COLO668 (cell line): ENCODE measurements around the gene SIVA1.

Experiments used
- DNase-seq: peaks from one replicate; lab custom pipeline; 2025; ENCODE audit not compliant: unreplicated experiment; lab: John Stamatoyannopoulos, UW

SIVA1 gene

GRCh38 chr14:104734601-104734990 lies 18.4 kb upstream of the SIVA1 start:
- DNase-seq: no peak

DNA sequence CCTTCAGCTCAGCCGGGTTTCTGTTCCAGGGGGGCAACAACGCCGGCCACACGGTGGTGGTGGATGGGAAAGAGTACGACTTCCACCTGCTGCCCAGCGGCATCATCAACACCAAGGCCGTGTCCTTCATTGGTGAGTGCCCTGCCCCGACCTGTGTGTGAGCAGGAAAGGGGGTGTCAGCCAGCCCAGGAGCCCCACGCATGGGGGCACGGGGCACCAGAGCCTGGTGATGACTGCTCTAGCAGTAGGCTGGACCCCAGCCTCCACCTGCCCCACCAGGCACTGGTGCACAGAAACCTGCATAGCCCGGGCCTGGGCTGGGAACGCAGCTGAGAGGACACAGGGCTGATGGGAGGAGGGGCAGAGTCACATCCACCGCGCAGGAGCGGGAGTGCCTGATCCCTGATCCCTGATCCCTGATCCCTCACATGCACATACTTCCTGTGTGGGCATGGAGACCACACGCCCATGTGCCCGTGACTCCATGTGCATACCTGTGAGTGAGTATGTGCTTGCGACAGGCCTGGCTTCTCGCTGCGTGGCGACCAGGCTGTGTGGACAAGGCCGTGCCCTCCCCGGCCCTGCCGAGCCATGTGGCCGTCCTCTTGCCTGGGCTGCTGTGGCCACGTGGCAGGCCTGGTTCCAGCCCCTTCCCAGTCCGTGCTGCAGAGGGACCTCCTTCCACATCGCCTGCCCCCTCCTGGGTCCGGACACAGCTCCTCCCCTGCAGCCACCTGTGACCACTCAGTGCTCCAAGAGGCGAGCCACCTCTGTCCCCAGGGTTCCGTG lies 17.8 kb upstream of the SIVA1 start:
- DNase-seq: no peak

- no peak for DNase-seq
Measured at GRCh38 chr14:104735830-104736642, 16.9 kb upstream of the SIVA1 start.

DNA sequence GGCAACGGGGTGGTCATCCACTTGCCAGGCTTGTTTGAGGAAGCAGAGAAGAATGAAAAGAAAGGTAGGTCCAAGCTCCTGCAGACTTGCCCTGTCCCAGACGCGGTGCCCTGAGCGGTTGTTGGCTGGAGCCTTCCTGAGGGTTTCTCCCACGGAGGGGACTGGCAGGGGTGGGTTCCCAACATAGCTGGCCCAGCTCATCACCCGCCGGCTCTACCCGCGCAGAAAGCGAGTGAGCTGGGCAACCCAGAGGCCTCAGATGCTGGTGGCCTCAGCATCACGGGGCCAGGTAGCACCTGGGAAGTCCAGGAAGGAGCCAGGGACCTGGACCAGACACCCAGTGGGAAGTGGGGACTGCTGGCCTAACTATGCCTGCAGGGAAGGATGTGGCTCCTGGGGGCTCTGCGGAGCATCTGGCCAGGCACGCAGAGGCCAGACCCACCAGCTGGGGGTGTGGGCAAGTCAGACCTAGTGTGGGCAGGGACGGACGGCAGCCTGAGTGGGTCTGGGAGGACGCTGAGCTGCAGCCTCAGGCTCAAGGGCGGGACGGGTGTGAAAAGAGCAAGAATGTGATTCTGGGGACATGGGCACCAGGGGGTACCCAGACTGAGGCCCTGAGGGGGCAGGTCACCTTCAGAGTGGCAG lies 14.4 kb upstream of the SIVA1 start:
- DNase-seq: no peak

- DNase-seq: no peak
Measured at GRCh38 chr14:104739026-104739425, 13.9 kb upstream of the SIVA1 start.

DNA sequence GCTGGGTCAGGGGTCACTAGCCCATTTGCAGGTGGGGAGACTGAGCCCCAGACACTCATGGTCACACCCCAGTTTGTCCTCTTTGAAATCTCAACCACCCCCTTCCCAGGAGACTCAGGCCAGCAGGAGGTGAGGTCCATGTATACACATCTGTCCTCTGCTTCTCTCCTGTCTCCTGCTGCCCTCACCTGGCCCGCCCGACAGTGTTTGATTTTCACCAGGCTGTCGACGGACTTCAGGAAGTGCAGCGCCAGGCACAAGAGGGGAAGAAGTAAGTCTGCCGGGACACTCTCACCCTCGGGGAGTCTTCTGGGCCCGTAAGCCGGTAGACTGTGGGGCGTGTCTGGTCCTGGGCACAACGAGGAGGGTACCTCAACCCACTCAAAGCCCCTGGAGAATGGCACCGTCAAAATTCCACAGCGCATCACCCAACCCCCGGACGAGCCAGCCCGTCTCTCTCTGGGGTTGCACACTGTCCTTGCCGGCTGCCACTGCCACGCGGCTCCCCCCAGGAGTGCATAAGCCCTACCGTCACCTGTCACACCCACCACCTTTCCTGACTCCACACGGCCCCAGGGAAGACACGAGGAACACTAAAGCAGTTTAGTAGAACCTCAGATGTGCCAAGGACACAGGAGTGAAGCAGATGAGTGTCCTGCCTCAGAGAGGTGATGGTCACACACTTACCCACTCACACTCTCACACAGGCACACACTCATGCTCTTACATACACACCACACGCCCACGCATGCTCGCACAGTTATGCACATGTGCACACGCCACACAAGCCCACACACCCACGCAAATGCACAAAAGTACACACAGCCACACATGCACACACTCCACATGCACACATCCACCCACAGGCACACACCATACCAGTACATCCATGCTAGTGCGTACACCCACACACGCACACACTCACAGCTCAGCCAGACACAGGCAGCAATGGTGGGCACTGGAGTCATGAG lies 13.1 kb upstream of the SIVA1 start:
- DNase-seq: peak; percentile 48

GRCh38 chr14:104741108-104741802 lies 11.7 kb upstream of the SIVA1 start:
- DNase-seq: no peak

- no peak for DNase-seq
Measured at GRCh38 chr14:104741803-104742251, 11.1 kb upstream of the SIVA1 start.

DNA sequence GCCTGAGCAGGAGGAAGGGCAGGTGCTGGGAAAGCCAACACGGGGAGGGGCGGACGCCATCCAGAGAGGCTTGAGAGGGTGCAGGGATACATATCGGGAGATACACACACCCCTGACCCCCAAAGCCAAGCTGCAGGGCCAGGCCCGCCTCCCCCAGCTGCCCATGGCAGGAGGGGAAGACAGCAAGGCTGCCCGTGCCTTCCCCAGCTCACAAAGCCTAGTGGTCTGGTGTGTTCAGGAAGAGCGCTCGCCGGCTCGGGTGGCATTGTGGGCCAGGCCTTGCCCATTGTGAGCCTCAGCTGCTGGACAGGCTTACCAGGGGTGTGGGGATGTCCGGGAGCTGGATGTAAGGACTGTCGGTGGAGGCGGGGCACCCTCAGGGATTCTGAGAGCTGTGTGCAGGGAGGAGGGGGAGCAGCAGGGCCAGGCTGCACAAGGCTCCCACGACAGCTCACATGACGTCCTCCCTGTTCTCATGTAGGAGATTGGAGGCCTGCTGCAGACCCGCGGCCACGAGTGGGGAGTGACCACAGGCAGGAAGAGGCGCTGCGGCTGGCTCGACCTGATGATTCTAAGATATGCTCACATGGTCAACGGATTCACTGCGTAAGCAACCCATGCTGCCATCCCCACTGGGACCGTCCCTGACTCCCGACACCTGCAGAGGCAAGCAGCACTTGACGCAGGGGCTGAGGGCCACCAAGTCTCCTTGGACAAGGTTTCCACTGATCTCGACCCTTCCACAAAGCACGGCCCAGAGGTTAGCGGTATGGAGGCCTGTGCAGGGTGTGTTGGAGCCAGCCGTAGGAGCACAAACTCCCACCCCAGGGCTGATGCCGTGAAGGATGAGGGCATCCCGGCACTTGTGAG lies 10.1 kb upstream of the SIVA1 start:
- no peak for DNase-seq

DNA sequence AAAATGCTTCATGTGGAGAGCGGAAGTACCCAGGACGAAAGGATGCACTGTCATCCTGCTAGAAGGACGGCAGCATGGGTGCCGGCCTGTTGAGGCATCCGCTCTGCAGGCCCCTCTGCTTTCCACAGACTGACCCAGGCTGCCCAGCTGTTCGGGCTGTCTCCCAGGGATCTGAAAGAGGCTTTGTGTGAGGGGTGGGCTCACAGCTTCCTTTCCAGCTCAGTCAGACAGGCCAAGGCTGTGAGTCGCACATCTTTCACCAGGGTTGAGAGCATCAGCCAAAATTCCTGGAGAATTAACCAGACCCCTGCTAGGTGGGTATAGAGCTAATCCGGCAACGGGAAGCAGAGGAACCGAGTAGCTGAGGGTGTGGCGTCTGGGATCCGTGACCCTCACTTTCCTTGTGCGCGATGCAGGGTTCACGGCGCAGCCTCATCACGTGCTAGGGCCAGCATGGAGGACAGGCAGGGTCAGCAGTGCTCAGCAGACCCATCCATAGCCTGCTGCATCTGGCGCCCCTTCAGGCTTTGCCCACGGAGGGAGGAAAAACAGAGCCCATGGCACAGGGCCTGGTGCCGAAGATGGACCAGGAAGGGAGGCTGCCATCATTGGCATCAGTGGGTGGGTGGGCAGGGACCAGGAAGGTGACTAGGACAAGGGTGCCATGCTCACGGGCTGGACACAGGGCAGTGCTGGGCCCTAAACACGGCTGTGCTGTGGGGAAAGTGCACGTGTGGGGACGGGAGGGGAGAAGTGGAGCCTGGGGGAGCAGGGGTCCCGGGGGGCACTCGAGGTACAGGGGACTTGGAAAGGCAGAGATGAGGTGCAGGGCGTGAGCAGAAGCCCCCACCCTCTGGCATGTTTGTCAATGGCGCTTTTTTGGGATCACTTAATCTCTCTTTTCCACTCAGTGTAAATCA lies 9.2 kb upstream of the SIVA1 start:
- DNase-seq: no peak

DNA sequence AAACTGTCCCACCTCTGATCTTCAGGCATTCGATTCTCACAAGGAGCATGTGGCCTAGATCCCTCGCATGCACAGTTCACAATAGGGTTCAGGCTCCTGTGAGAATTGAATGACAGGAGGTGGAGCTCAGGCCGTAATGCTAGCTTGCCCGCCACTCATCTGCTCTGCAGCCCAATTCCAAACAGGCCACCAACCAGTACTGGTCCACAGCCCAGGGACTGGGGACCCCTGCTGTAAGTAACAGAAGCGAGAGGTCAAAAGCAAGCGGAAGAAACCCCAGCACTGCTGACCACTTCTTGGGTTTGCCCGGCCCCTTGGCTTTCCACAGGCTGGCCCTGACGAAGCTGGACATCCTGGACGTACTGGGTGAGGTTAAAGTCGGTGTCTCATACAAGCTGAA lies 8.5 kb upstream of the SIVA1 start:
- no peak for DNase-seq

DNA sequence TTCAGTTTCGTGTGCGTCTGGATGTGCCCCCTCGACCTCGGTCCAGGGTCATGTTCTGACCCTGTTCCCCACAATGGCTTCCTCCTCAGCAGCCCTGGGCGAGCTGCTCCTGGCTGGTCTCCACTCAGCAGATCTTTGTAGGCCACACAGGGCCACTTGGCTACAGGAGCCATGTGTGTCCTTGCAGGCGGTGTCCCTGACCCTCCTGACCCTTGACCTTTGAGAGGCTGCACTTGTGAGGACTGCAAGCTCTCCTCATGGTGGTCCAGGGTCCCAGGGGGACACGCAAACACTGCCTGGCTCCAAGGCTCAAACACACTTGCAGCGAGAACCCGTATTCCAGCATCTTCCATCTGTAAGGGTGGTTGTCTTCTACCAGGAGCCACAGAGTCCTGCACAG lies 7.5 kb upstream of the SIVA1 start:
- no peak for DNase-seq

DNA sequence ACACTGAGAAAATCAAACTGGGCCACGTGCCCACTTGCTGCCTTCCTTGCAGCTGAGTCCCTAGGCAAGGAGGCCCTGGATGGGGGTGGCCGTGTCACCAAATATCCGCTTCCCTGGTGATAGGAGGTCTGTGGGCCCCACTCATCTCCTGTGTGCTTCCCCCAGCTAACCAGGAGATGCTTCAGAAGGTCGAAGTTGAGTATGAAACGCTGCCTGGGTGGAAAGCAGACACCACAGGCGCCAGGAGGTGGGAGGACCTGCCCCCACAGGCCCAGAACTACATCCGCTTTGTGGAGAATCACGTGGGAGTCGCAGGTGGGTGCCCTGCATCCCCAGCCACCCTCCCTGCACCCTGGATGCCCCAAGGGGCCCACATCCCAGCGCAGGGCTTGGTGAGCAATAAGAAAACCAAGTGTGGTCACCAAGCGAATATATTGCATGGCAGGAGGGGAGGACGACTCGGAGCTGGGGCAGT lies 6.8 kb upstream of the SIVA1 start:
- DNase-seq: no peak

- DNase-seq: peak; percentile 65
Measured at GRCh38 chr14:104746934-104747481, 5.9 kb upstream of the SIVA1 start.

DNA sequence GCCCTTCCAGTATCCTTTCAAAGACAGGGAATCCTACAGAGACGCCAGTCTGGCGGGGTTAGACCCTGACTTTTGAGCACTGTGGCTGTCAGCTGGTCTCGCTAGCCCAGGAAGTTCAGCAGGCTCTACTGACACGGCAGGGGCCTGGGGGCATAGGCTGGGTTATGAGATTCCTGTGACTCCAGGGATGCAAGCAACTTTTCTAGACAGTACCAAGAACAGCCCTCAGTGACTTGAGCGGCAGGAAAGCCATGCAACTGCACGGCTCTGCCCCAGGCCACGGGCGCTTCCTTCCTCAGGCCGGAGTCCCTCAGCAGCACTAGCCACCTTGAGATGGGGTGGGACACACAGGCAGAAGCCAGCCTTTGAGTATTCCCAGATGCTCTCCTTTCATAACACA lies 5.1 kb upstream of the SIVA1 start:
- DNase-seq: peak; percentile 50

DNA sequence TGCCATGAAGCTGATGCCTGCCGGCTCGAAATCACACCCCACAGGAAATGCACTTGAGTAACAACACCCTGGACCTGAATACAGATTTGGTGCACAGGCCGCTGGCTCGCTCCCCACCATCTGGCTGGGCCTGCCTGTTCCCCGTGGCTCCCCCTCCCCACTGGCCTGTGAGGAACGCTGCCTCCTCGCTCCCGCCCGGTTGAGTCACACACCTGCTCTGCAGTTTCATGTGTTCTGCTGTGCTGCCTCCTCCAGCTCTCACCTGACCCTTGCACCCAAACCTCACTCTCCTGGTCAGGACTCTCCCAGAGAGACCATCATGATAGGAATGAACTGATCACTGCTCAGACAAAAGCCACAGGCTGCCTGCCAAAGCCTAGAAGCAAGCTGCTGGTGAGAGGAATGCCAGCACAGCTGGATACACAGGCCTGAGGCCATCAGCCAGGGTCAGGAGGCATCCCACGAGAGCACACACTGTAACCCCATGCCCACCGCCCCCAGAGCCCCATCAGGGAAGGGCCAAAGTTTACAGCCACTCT lies 3.8 kb upstream of the SIVA1 start:
- peak; percentile 88 for DNase-seq

DNA sequence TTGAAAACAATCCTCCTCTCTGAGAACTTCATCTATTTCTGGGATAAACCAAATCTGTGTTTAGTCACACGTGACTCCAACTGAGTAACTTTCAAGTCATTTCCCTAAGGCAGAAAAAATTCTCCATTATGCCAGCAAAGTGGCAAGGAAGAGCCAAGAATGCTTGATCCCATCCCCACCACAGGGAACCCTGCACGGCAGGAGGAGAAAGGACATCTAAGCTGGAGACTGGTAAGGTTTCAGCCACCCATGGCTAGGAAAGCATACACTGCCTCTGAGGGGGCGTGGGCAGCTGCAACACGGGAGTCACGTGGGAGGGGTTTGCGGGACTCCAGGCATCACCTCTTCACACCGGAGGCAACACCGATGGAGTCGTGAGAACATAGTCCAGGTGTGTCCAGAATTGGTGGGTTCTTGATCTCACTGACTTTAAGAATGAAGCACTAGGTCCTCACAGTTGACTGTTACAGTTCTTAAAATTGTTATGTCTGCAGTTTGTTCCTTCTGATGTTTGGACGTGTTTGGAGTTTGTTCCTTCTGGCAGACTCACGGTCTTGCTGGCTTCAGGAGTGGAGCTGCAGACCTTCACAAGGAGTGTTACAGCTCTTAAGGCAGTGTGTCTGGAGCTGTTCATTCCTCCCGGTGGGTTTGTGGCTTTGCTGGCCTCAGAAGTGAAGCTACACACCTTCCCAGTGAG lies 2.7 kb upstream of the SIVA1 start:
- DNase-seq: no peak
